ENCODE measurements around the gene BOK.

BOK gene

DNA sequence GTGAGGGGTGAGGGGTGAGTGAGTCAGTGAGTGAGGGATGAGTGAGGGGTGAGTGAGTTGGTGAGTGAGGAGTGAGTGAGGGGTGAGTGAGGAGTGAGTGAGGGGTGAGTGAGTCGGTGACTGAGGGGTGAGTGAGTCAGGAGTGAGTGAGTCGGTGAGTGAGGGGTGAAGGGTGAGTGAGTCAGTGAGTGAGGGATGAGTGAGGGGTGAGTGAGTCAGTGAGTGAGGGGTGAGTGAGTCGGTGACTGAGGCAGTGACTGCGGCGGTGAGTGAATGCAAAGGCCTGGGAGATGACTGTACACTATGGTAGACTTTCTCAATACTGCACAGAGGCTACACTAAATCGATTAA, 61.8 kb downstream of the BOK start:
- peaks cover 53% of the 10 kb centered on the region for H3K36me3 Mint-ChIP-seq (ENCODE audit: low read depth)
- no peak for DNase-seq
- peaks cover 30% of the 10 kb centered on the region for H3K4me1 Mint-ChIP-seq
- H3K27ac Mint-ChIP-seq, result no peak overlapping the region
- no peak overlapping the region for H3K4me3 Mint-ChIP-seq
- peaks cover 7% of the 10 kb centered on the region for H3K27me3 Mint-ChIP-seq (ENCODE audit: low read depth, poor library complexity)
- TF ChIP-seq, protein P1, sequence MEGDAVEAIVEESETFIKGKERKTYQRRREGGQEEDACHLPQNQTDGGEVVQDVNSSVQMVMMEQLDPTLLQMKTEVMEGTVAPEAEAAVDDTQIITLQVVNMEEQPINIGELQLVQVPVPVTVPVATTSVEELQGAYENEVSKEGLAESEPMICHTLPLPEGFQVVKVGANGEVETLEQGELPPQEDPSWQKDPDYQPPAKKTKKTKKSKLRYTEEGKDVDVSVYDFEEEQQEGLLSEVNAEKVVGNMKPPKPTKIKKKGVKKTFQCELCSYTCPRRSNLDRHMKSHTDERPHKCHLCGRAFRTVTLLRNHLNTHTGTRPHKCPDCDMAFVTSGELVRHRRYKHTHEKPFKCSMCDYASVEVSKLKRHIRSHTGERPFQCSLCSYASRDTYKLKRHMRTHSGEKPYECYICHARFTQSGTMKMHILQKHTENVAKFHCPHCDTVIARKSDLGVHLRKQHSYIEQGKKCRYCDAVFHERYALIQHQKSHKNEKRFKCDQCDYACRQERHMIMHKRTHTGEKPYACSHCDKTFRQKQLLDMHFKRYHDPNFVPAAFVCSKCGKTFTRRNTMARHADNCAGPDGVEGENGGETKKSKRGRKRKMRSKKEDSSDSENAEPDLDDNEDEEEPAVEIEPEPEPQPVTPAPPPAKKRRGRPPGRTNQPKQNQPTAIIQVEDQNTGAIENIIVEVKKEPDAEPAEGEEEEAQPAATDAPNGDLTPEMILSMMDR (IDR thresholded peaks at IDR 0.05), result no peak
- peaks cover 16% of the 10 kb centered on the region for H3K9me3 Mint-ChIP-seq
